Activated T-cell treated with anti-CD3 and anti-CD28 coated beads for 24 hours (primary cell): Measurements from ENCODE around the gene ALK.

ENCODE experiments used
- DNase-seq: peaks from one replicate; pipeline ENCODE4 v3.0.0-alpha.2; 2020; ENCODE audit warnings: low read depth

The ALK gene

GRCh38 chr2:29485631-29486030, 435.8 kb downstream of the ALK start:
- DNase-seq, result no peak

GRCh38 chr2:29485117-29485516, 436.3 kb downstream of the ALK start:
- DNase-seq, result no peak

GRCh38 chr2:29482867-29483266, 438.5 kb downstream of the ALK start:
- no peak for DNase-seq

GRCh38 chr2:29482348-29482747, 439.0 kb downstream of the ALK start:
- no peak for DNase-seq

- no peak for DNase-seq
Measured at GRCh38 chr2:29481313-29481712, 440.1 kb downstream of the ALK start.

GRCh38 chr2:29480426-29480825, 441.0 kb downstream of the ALK start:
- DNase-seq, result no peak

GRCh38 chr2:29479401-29479800, 442.0 kb downstream of the ALK start:
- DNase-seq, result no peak

- no peak for DNase-seq
Measured at GRCh38 chr2:29478641-29479040, 442.7 kb downstream of the ALK start.

GRCh38 chr2:29477186-29477585, 444.2 kb downstream of the ALK start:
- no peak for DNase-seq

GRCh38 chr2:29475499-29475898, 445.9 kb downstream of the ALK start:
- DNase-seq, result no peak

GRCh38 chr2:29469961-29470360, 451.4 kb downstream of the ALK start:
- no peak for DNase-seq

GRCh38 chr2:29469516-29469915, 451.9 kb downstream of the ALK start:
- DNase-seq, result no peak

- DNase-seq, result no peak
Measured at GRCh38 chr2:29463181-29463900, 458.0 kb downstream of the ALK start.

GRCh38 chr2:29462293-29462692, 459.1 kb downstream of the ALK start:
- no peak for DNase-seq

GRCh38 chr2:29460190-29460589, 461.2 kb downstream of the ALK start:
- no peak for DNase-seq

GRCh38 chr2:29459445-29460179, 461.8 kb downstream of the ALK start:
- DNase-seq, result no peak

GRCh38 chr2:29456429-29456828, 465.0 kb downstream of the ALK start:
- DNase-seq, result no peak

GRCh38 chr2:29455200-29455860, 466.1 kb downstream of the ALK start:
- DNase-seq, result no peak

- no peak for DNase-seq
Measured at GRCh38 chr2:29452036-29452435, 469.4 kb downstream of the ALK start.

- DNase-seq, result no peak
Measured at GRCh38 chr2:29450596-29451222, 470.7 kb downstream of the ALK start.

- DNase-seq, result no peak
Measured at GRCh38 chr2:29449499-29449898, 471.9 kb downstream of the ALK start.

GRCh38 chr2:29448096-29448688, 473.2 kb downstream of the ALK start:
- no peak for DNase-seq
